GM23338 (cell line): ENCODE data around the gene ACTA2. TPM values are rescaled to one million over a fixed set of nuclear protein-coding genes. Genes with fewer than 3 reads are reported as not detected.

Experiments
- ATAC-seq: fragments of 200-7000 bp; cut with Tn5 transposase; 3 replicates; pipeline ENCODE4 v1.9.1; 2020
- DNase-seq: peaks from one replicate; pipeline ENCODE4 v3.0.0-alpha.2; 2015; ENCODE audit warnings: low spot score
- H2AFZ ChIP-seq: fragments of 200-600 bp; sonication (generic); 2 replicates; pipeline ENCODE4 v1.8.0; 2016; ENCODE audit warnings: antibody characterized with exemption, mild to moderate bottlenecking, moderate library complexity
- H3F3A ChIP-seq: fragments of 200-600 bp; sonication (generic); replicated peaks from 2 replicates; pipeline ENCODE4 v1.8.0; 2017; ENCODE audit warnings: antibody characterized with exemption, mixed run types, low read depth
- H3K27ac ChIP-seq: fragments of 200-600 bp; sonication (generic); 2 replicates; pipeline ENCODE4 v1.6.1; 2016; ENCODE audit warnings: low read depth
- H3K27me3 ChIP-seq: fragments of 200-600 bp; sonication (generic); 2 replicates; pipeline ENCODE4 v1.8.0; 2016; ENCODE audit warnings: mild to moderate bottlenecking, mixed run types, moderate library complexity; ENCODE audit not compliant: insufficient read depth
- H3K36me3 ChIP-seq: fragments of 200-600 bp; sonication (generic); 2 replicates; pipeline ENCODE4 v1.8.0; 2016; ENCODE audit warnings: mild to moderate bottlenecking; ENCODE audit not compliant: insufficient read depth
- H3K4me1 ChIP-seq: fragments of 200-600 bp; sonication (generic); 2 replicates; pipeline ENCODE4 v1.8.0; 2016; ENCODE audit warnings: mild to moderate bottlenecking, moderate library complexity; ENCODE audit not compliant: insufficient read depth
- H3K4me2 ChIP-seq: fragments of 200-600 bp; sonication (generic); 2 replicates; pipeline ENCODE4 v1.7.1; 2017; ENCODE audit warnings: mixed run types
- H3K4me3 ChIP-seq: fragments of 200-600 bp; sonication (generic); 2 replicates; pipeline ENCODE4 v1.6.1; 2016; ENCODE audit warnings: mixed run types
- H3K79me2 ChIP-seq: fragments of 200-600 bp; sonication (generic); replicated peaks from 2 replicates; pipeline ENCODE4 v1.8.0; 2017; ENCODE audit warnings: mild to moderate bottlenecking; ENCODE audit not compliant: insufficient read depth
- H3K9me2 ChIP-seq: fragments of 200-600 bp; sonication (generic); 2 replicates; pipeline ENCODE4 v1.8.0; 2017; ENCODE audit not compliant: insufficient read depth
- H4K20me1 ChIP-seq: fragments of 200-600 bp; sonication (generic); replicated peaks from 2 replicates; pipeline ENCODE4 v1.8.0; 2017; ENCODE audit warnings: mild to moderate bottlenecking; ENCODE audit not compliant: insufficient read depth
- H3K27ac Mint-ChIP-seq: 2 replicates; pipeline ENCODE4 v1.8.0; 2020; ENCODE audit warnings: inconsistent platforms, mild to moderate bottlenecking, moderate library complexity, mixed read lengths
- H3K27me3 Mint-ChIP-seq: 3 replicates; pipeline ENCODE4 v1.8.0; 2022; ENCODE audit warnings: low read depth, mild to moderate bottlenecking, moderate library complexity, mixed read lengths, inconsistent platforms; ENCODE audit not compliant: insufficient read depth, poor library complexity
- H3K36me3 Mint-ChIP-seq: 3 replicates; pipeline ENCODE4 v1.8.0; 2021; ENCODE audit warnings: low read depth, mild to moderate bottlenecking, inconsistent platforms, moderate library complexity, mixed read lengths
- H3K4me1 Mint-ChIP-seq: 3 replicates; pipeline ENCODE4 v1.8.0; 2020; ENCODE audit warnings: mild to moderate bottlenecking, inconsistent platforms, mixed read lengths
- H3K4me3 Mint-ChIP-seq: 3 replicates; pipeline ENCODE4 v1.8.0; 2021; ENCODE audit warnings: moderate library complexity, mild to moderate bottlenecking, inconsistent platforms, mixed read lengths
- H3K9me3 Mint-ChIP-seq: 3 replicates; pipeline ENCODE4 v1.8.0; 2020; ENCODE audit warnings: moderate library complexity, mild to moderate bottlenecking, inconsistent platforms, mixed read lengths
- CREB1 ChIP-seq: fragments of 250-450 bp; sonication (Bioruptor Pico); IDR thresholded peaks from 2 replicates; pipeline ENCODE4 v1.5.0; 2020; ENCODE audit warnings: low read depth, mild to moderate bottlenecking, moderate library complexity
- ETS1 ChIP-seq: IDR thresholded peaks from 2 replicates; pipeline ENCODE4 v1.6.1; 2016; ENCODE audit warnings: antibody characterized with exemption
- EZH2phosphoT487 ChIP-seq: fragments of 200-600 bp; sonication (generic); IDR thresholded peaks from one replicate; pipeline ENCODE4 v1.8.1; 2018; ENCODE audit warnings: antibody characterized with exemption; ENCODE audit not compliant: unreplicated experiment
- JUNB ChIP-seq: IDR thresholded peaks from one replicate; pipeline ENCODE4 v1.6.1; 2016; ENCODE audit warnings: antibody characterized with exemption; ENCODE audit not compliant: unreplicated experiment
- NANOG ChIP-seq: IDR thresholded peaks from 2 replicates; pipeline ENCODE4 v1.6.1; 2016; ENCODE audit warnings: antibody characterized with exemption, borderline replicate concordance
- POLR2AphosphoS5 ChIP-seq: IDR thresholded peaks from 2 replicates; pipeline ENCODE4 v1.6.1; 2016; ENCODE audit warnings: antibody characterized with exemption, low read depth
- STAT1 ChIP-seq: IDR thresholded peaks from one replicate; pipeline ENCODE4 v1.6.1; 2016; ENCODE audit warnings: antibody characterized with exemption; ENCODE audit not compliant: unreplicated experiment
- ZNF114 ChIP-seq: fragments of 250-450 bp; sonication (Bioruptor Pico); IDR thresholded peaks from 2 replicates; pipeline ENCODE4 v1.5.0; 2020; ENCODE audit warnings: mild to moderate bottlenecking, moderate library complexity
- ZNF331 ChIP-seq: fragments of 250-450 bp; sonication (Bioruptor Pico); IDR thresholded peaks from 2 replicates; pipeline ENCODE4 v1.5.0; 2020; ENCODE audit warnings: low read depth, mild to moderate bottlenecking, moderate library complexity
- polyA plus RNA-seq: library from polyadenylated mRNA; unstranded; fragments of >200 nt; fragmentation: Nextera tagmentation; extraction: Ambion mirVana; gene quantifications from 2 replicates; pipeline ENCODE4 v1.2.1, GENCODE V29; 2016
- total RNA-seq: library from RNA; depleted of rRNA; stranded (reverse); fragments of >200 nt; shearing (Covaris generic); gene quantifications from 2 replicates; pipeline ENCODE4 v1.2.3, GENCODE V29; 2014
- TF ChIP-seq, protein P1 (sequence below): fragments of 250-450 bp; sonication (Bioruptor Pico); IDR thresholded peaks from 2 replicates; pipeline ENCODE4 v1.5.0; 2020; ENCODE audit warnings: mild to moderate bottlenecking, moderate library complexity
- TF ChIP-seq, protein P2 (sequence below): IDR thresholded peaks from one replicate; pipeline ENCODE4 v1.6.1; 2018; ENCODE audit warnings: antibody characterized with exemption; ENCODE audit not compliant: unreplicated experiment

Gene ACTA2
- total and polyA plus RNA-seq, 2 experiments from 2014 or later: 3.4 to 9.4 TPM

DNA sequence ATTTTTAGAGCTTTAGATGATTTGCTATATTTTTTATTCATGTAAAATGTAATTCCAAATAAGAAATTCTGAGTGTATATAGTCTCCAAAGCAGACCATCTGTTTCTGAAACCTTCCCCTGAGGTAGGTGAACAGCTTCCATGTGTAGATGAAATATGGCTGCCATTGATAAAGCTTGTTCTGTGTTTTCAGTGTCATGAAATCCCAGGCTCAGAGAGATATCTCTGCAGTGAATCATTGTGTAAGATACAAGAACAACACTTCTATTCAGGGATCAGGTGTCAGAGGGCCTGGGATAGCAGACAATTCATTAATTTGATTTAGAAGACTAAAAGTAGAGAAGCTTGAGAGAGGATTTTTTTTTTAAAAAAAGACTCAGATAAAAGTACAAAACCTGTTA is 29.1 kb downstream of the ACTA2 start:
- Histone ChIP-seq H3F3A (no peaks in the 10 kb centered on the region), H3K27me3 (no peaks in the 10 kb centered on the region), H2AFZ (no peak overlapping the region), H3K79me2 (no peaks in the 10 kb centered on the region), H3K27ac (no peak overlapping the region), H3K9me2 (no peaks in the 10 kb centered on the region), H3K4me2 (no peak overlapping the region), H3K4me3 (no peak overlapping the region), H3K4me1 (no peaks in the 10 kb centered on the region), H4K20me1 (no peaks in the 10 kb centered on the region), H3K36me3 (no peaks in the 10 kb centered on the region)
- ATAC-seq (no peak), DNase-seq (no peak)
- Mint-ChIP-seq H3K4me3 (no peak overlapping the region), H3K4me1 (peaks cover 13% of the 10 kb centered on the region; the same call in 2 of the 3 replicates), H3K27me3 (no peaks in the 10 kb centered on the region), H3K9me3 (no peaks in the 10 kb centered on the region), H3K27ac (no peak overlapping the region), H3K36me3 (no peaks in the 10 kb centered on the region)
- TF ChIP-seq ZNF114: no peak
- TF ChIP-seq POLR2AphosphoS5: no peak
- TF ChIP-seq EZH2phosphoT487: no peak
- no peak for TF ChIP-seq ETS1
- no peak for TF ChIP-seq ZNF331
- TF ChIP-seq, protein P1, sequence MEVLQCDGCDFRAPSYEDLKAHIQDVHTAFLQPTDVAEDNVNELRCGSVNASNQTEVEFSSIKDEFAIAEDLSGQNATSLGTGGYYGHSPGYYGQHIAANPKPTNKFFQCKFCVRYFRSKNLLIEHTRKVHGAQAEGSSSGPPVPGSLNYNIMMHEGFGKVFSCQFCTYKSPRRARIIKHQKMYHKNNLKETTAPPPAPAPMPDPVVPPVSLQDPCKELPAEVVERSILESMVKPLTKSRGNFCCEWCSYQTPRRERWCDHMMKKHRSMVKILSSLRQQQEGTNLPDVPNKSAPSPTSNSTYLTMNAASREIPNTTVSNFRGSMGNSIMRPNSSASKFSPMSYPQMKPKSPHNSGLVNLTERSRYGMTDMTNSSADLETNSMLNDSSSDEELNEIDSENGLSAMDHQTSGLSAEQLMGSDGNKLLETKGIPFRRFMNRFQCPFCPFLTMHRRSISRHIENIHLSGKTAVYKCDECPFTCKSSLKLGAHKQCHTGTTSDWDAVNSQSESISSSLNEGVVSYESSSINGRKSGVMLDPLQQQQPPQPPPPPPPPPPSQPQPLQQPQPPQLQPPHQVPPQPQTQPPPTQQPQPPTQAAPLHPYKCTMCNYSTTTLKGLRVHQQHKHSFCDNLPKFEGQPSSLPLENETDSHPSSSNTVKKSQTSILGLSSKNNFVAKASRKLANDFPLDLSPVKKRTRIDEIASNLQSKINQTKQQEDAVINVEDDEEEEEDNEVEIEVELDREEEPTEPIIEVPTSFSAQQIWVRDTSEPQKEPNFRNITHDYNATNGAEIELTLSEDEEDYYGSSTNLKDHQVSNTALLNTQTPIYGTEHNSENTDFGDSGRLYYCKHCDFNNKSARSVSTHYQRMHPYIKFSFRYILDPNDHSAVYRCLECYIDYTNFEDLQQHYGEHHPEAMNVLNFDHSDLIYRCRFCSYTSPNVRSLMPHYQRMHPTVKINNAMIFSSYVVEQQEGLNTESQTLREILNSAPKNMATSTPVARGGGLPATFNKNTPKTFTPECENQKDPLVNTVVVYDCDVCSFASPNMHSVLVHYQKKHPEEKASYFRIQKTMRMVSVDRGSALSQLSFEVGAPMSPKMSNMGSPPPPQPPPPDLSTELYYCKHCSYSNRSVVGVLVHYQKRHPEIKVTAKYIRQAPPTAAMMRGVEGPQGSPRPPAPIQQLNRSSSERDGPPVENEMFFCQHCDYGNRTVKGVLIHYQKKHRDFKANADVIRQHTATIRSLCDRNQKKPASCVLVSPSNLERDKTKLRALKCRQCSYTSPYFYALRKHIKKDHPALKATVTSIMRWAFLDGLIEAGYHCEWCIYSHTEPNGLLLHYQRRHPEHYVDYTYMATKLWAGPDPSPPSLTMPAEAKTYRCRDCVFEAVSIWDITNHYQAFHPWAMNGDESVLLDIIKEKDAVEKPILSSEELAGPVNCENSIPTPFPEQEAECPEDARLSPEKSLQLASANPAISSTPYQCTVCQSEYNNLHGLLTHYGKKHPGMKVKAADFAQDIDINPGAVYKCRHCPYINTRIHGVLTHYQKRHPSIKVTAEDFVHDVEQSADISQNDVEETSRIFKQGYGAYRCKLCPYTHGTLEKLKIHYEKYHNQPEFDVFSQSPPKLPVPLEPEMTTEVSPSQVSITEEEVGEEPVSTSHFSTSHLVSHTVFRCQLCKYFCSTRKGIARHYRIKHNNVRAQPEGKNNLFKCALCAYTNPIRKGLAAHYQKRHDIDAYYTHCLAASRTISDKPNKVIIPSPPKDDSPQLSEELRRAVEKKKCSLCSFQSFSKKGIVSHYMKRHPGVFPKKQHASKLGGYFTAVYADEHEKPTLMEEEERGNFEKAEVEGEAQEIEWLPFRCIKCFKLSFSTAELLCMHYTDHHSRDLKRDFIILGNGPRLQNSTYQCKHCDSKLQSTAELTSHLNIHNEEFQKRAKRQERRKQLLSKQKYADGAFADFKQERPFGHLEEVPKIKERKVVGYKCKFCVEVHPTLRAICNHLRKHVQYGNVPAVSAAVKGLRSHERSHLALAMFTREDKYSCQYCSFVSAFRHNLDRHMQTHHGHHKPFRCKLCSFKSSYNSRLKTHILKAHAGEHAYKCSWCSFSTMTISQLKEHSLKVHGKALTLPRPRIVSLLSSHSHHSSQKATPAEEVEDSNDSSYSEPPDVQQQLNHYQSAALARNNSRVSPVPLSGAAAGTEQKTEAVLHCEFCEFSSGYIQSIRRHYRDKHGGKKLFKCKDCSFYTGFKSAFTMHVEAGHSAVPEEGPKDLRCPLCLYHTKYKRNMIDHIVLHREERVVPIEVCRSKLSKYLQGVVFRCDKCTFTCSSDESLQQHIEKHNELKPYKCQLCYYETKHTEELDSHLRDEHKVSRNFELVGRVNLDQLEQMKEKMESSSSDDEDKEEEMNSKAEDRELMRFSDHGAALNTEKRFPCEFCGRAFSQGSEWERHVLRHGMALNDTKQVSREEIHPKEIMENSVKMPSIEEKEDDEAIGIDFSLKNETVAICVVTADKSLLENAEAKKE (CRISPR knock-in tag): no peak
- TF ChIP-seq JUNB: no peak
- TF ChIP-seq, protein P2, sequence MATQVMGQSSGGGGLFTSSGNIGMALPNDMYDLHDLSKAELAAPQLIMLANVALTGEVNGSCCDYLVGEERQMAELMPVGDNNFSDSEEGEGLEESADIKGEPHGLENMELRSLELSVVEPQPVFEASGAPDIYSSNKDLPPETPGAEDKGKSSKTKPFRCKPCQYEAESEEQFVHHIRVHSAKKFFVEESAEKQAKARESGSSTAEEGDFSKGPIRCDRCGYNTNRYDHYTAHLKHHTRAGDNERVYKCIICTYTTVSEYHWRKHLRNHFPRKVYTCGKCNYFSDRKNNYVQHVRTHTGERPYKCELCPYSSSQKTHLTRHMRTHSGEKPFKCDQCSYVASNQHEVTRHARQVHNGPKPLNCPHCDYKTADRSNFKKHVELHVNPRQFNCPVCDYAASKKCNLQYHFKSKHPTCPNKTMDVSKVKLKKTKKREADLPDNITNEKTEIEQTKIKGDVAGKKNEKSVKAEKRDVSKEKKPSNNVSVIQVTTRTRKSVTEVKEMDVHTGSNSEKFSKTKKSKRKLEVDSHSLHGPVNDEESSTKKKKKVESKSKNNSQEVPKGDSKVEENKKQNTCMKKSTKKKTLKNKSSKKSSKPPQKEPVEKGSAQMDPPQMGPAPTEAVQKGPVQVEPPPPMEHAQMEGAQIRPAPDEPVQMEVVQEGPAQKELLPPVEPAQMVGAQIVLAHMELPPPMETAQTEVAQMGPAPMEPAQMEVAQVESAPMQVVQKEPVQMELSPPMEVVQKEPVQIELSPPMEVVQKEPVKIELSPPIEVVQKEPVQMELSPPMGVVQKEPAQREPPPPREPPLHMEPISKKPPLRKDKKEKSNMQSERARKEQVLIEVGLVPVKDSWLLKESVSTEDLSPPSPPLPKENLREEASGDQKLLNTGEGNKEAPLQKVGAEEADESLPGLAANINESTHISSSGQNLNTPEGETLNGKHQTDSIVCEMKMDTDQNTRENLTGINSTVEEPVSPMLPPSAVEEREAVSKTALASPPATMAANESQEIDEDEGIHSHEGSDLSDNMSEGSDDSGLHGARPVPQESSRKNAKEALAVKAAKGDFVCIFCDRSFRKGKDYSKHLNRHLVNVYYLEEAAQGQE: no peak
- TF ChIP-seq STAT1: no peak
- TF ChIP-seq CREB1 (CRISPR knock-in tag): no peak
- TF ChIP-seq NANOG: no peak
